ENCODE data around the gene AUTS2. TPM values are rescaled to one million over a fixed set of nuclear protein-coding genes. Genes with fewer than 3 reads are reported as not detected.
A peak's percentile ranks its signal among the peaks of the same experiment; 100 is the strongest.

AUTS2 gene
- total RNA-seq, 1 donor from 2014 or later: 49.8 TPM

DNA sequence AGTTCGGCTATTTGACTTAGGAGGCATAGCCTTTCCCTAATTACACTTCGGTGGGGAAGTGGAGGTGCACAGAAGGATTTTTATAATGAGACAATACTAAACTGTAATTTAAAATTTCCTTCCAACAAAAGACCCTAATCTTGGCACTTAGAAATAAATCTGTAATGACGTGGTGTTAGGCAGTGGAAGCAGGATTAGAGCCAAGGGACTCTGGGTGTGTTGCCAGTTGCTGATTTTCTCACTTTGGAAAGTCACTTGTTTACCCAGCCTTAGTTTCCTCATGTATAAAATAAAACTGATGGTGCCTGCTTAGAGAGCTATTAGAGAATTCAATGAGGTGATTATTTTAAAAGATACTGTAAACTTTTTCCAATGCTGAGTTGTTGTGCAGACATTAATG is 287.2 kb downstream of the AUTS2 start:
- DNase-seq (ENCODE audit: low spot score): no peak

DNA sequence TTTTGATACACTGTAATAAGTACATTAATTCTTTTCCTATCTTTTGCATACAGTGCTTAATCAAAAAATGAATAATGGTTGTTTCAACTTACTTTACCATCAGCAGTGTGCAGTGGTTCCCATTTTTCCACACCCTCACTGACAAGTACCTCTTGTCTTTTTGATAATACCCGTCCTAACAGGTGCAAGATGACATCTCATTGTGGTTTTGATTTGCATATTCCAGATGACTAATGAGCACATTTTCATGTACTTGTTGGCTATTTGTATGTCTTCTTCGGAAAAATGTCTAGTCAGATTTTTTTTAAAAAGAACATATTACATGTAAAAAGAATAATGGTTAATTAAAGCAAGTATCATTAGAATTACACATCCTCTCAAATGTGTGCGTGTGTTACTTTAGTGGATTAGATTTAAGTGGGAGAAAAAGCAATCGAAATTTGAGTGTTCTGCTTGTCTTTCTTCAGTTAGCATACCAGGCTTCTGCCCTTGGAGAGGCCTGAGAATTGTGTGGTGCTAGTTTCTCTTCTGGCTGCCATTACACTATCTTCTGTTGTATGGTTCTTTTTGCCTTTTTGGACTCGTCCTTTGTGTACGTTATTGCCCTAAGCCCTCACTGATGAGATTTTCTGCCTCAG is 291.2 kb downstream of the AUTS2 start:
- no peak for DNase-seq (ENCODE audit: low spot score)

DNA sequence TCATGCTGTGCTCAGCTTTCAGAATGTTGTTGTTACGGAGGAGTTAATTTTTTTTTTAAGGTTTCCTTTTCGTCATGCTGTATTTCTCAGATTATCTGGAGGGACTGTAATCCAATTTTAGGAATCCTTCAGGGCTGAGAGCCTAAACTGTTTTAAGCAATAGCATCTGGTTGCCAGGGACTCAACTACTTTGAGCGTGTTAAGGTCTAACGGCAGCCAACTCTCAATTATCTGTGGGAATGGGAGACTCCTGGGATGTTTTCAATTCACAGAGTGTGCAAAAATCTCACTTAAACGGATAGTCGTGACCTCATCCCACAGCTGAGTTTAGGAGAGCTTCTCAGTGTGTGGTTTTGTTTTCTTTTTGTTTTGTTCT is 291.7 kb downstream of the AUTS2 start:
- DNase-seq (ENCODE audit: low spot score): no peak

DNA sequence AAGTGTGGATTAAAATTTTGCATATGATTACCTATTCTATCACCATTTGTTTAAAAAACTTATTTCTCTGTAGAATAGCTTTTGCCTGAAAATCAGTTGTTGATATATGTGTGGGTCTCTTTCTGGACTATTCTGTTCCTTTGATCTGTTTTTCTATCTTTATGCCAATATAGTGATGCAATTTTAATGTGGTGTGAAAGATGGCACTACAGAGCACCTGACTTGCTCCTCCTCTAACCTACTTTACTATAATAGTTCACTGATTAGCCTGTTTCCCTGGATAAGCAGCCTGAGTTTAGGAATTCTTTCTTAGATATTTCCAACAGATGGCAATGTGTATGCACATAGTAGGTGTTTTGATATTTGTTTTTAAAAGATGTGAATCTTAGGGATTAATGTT is 294.5 kb downstream of the AUTS2 start:
- DNase-seq (ENCODE audit: low spot score): no peak

DNA sequence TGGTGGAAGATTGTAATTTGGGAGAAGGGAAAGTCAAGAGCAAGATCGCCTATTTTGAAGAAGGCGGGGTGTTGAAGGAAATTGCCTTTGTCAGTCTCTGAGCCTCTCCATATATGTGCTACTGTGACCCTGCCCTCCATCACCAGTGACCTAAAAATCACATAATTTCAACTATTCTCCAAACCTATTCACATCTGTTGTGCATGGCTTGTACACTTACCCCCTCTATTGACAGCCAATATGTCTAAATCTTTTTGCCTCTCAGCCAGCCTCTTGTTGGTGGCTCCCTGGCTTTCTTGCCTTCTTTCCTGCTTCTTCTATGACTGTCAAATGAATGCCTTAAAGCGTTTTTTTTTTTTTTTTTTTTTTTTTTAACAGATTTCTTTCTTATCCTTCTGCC is 295.6 kb downstream of the AUTS2 start:
- DNase-seq (ENCODE audit: low spot score): no peak

DNA sequence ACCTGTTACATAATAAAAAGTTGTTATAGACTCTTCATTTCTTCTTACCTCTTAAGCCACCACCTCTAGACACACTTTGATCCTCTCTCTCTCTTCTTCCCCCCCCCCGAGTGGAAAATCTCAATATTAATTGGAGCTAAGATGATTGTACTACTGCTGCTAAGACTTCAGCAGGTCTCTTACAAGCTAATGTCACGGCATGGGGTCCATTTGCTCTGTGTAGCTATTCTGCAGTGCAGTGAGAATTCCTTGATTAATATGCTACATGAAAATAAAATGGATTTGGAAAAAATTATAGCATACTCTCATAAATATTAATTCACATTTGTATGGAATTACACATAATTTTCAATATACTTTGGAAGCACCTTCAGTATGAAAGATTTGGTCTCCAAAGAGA is 297.2 kb downstream of the AUTS2 start:
- no peak for DNase-seq (ENCODE audit: low spot score)

DNA sequence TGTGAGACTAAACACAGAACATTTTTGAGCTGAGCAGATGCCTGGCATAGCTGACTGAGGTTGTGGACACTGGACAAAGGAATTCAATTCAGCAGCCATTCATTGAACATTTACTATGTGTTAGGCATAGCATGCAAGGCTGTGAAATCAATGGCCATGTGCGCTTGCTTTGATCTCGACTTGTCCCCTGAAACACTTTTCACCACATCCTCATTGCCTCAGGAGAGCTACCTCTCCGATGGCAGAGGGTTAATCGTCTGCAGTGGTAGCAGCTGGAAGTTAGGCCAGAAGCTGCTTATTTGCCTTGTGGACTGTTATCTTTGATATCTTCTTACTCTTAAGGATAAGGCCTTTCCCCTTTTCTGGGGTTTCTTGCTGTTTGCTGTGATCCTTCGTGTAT is 297.8 kb downstream of the AUTS2 start:
- no peak for DNase-seq (ENCODE audit: low spot score)

DNA sequence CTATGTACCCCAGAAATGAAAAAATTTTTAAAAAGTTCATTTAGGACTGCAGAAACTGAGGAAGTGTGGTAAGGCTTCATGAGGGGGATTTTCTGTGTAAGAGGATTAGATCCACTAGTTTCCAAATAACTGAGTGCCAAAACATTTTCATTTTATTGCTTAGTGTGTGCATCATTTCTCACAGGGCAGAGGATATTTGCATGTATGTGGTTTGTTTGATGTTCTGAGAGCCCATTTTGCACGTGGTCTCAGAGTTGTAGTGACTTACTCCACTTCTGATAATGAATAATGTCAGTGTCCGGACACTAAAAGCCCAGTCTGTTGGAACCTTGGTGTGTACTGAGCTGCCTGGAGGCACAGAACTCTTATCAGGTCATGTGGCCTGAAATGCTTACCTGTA is 299.9 kb downstream of the AUTS2 start:
- DNase-seq (ENCODE audit: low spot score): no peak

DNA sequence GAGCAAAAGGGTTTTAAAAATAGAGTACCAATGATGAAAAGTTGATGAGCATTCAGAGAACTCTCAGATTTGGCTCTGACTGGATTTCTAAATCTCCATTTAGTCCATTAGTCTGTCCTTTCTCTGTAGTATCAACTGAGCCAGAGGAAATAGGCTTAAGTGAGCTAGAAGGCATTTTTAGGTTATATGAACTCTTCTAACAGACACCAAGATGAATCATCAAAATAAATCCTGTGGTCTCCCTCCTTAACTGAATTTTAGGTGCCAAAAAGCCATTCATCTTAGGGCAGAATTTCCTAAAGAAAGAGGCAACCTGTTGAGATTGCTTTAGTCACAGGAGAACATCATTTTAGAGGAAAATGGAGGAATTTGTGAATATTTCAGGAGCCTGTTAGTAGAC is 305.1 kb downstream of the AUTS2 start:
- DNase-seq (ENCODE audit: low spot score): peak; percentile 90

DNA sequence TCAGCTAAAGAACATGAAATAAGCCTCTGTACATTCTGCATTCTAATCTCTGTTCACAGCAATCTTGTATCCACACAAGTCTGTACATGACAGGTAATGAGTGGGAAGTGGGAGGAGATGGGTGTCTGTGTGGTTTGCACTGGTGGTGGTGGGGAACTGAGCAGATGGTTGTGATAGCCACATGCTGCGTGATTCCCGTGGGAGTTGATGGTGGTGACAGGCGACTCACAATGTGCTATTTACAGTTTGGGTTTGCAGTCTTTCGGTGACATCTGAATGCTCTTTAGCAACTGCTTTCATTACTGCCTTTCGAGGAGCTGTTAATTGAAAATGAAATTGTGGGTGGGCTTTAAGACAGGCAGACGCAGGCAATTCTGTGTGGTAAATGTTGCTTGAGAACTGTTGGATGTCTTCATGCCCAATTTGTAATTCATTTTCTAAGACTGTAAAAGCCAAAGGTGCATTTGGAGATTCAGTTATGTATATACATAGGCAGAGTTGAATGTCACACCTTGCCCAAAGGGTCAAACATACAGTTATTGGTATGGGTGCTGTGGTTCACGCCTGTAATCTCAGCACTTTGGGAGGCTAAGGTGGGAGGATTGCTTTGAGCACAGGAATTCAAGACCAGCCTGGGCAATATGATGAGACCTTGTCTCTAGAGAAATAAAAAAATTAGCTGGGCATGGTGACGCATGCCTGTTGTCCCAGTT is 308.2 kb downstream of the AUTS2 start:
- no peak for DNase-seq (ENCODE audit: low spot score)

DNA sequence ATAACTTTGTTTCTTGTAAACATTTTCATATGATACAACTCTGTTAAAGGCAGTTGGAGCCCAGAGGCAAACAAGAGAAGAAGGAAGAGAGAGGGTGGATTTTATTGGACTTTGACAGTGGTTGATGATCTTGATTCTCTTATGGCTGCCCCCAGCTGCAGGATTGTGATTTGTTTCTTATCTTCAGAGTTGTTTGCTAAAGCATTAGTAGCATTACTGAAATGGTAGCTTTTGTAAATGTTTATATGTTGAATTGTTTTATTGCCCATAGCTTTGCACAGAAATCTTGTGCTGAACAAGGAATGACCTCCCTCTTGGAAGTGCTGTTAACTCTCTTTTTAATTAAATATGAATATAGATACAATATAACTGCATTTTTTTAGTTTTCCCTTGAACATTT is 309.4 kb downstream of the AUTS2 start:
- DNase-seq (ENCODE audit: low spot score): no peak

DNA sequence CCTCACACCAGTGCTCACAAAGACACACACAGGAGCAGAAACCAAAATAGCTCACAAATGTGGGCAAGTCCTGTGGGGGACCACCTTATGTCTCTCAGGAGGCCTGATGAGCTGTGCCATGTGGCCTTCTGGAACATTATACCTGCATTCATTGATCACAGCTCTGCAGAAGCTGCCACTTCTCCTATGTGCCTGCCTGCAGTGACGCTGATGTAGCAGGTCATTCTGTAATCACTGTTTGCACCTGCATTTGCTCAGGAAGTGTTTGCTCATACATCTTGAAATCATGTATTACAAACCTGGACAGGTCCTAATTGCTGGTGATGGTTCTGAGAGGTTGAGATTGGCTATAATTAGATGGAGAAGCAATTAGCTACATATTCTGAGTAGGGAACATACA is 310.2 kb downstream of the AUTS2 start:
- no peak for DNase-seq (ENCODE audit: low spot score)

DNA sequence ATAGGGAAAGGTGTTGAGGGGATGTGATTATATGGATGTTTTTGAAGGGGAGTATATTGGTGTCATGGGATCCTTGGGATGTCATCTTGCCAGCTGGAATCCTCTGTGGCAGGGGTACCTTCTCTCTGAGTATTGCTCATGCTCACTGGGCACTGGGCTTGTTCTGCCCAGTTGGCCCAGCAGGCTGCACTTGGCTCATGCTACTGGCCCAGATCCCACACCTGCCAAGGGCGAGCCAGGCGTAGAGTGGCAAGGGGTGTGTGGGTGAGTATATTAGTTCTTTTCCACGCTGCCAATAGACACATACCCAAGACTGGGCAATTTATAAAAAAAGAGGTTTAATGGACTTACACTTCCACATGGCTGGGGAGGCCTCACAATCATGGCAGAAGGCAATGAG is 311.9 kb downstream of the AUTS2 start:
- DNase-seq (ENCODE audit: low spot score): no peak

DNA sequence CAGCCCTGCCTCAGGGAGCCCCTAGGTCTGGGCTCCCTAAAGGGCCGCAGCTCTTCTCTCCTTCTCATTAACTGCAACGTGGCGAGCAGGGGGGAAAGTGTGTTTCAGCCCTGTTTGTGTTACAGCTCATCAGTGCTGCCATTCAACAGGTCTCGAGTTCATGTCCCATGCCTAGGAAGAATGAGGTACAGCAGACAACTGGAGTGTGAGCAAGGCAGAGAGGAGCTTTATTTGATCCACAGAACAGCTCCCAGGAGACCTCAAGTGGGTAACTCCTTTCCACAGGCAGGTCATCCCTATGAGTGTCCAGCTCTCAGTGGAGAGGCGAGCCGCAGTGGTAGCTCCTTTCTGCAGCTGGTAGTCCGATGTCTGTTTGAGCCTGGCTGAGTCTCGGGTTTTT is 313.1 kb downstream of the AUTS2 start:
- DNase-seq (ENCODE audit: low spot score): no peak

DNA sequence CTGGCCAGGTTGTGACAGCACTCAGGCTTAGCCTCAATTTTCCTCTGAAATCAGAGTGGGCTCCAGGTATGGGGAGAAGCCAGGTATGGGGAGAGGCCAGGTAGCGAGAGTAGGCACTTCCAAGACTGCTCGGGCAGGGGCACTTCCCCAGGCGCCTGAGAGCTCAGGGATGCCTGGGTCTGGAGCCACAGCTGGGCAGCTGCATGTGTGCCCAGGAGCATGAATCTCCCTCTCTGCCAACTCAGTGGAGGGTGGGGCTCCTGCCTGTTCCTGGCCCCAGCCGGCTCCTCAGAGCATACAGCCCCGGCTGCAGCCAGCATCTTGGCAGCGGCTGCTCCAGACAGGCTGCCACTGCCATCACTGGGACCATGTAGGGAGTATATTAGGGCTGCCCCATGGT is 313.9 kb downstream of the AUTS2 start:
- no peak for DNase-seq (ENCODE audit: low spot score)

DNA sequence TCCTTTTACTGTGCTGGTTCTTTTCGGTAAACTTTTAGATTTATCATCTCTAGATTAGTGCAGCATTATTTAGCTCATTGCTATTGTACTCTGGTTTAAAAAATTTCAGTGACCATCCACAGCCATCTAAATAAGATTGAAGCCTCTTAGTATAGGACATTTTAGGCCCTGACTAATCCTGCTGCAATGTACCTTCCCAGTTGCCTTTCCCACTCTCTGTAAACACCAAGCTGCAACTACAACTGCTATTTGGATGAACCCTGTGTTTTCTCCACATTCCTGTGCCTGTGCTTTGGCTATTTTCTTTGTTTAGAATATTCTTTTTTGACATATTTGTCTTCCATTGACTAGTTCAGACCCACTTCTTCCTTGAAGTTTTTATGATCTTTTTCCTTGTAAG is 314.6 kb downstream of the AUTS2 start:
- no peak for DNase-seq (ENCODE audit: low spot score)

DNA sequence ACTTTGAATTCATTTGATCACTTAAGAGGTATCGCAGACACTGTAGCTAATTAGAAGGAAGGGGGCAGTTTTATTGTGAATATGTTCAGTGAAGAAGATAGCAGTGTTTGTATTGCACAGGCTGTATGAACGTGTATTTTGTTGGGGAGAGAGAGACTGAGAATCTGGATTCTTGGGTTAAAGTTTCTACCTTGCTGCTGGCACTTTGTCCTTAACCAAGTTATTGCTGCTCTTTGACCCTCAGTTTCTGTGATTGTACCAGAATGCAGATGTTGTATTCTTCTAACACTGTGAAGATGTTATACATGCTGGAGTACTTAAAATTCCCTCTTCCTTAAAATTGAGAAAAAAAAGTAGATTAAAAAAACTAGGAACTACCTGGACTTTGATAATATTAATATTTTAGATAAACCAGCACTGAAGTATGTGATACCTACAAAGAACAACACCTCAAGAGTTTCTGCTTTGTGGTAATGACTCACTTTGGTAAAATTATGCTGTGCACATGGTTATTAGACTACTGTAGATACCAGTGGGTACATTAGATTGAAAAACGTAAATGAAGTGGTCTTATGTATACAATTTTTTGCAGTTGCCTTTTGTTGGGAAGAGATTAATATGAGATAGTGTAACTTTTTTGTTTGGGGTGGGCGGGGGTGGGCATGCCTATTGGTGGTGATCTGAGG is 321.3 kb downstream of the AUTS2 start:
- DNase-seq (ENCODE audit: low spot score): no peak

DNA sequence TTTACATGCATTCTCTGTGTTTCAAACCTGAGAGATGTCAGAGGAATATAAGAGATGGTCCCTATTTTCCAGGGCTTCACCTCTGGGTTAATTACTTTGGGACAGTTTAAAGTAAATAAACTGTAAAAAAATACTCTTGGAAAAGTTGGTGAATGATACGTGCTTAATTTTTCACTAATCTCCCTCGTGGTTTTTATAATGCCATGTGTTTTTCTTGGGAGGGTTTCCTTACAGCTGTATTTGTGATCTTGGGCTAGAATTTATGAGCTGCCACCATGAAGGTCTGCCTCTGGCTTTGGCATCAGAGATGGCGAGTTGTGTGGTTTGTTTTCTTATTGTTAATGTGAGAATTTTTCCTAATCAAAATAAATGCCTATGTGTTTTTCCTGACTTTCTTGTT is 322.5 kb downstream of the AUTS2 start:
- no peak for DNase-seq (ENCODE audit: low spot score)

DNA sequence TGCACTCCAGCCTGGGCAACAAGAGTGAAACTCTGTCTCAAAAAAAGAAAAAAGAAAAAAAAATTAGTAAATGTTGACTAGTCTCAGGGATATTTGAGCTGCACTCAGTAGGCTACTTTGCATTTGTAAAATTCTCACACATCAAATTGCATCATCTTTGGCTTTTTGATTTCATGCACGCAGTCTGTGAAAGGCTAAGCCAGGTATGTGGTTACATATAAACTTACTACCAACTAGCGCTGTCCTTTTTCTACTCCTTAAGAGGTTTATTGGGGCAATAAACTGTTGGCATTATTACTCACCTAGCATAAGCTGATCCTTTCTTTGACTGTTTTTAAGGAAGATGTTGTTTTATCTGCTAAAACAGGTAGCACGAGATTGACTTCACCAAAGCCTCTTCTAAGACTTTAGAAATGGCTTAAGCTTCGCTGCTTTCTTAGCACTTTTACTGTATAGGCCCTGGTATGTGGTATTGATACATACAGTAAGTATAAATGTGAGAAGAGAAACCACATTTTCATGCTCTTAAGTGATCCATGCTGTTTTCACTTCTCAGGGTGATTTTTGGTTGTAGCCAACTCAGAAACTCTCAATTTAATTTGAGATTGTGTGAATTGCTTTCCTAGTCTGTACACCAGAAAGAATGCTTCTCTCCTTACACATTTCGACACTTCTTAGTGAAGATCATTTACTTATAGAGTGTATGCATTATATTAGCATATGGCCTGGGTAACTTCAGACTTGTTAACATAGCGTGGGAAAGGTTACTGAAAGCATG is 323.9 kb downstream of the AUTS2 start:
- no peak for DNase-seq (ENCODE audit: low spot score)

DNA sequence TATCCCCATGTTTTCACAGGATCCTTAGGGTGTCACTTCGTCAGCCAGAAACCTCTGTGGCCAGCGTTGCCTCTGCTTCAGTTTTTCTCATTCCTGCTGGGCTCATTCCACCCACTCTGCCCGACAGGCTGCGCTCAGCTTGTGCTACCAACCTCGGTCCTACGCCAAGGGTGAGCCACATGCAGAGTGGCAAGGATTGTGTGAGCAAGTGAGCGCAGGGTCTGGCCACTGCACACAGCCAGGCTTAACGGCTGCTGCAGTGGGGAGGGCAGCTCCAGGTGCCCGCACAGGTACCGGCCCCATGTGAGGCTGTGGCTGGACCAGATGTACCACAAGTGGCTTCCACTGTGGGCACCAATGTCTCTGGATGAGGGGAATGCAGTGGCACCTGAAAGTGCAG is 329.2 kb downstream of the AUTS2 start:
- no peak for DNase-seq (ENCODE audit: low spot score)

DNA sequence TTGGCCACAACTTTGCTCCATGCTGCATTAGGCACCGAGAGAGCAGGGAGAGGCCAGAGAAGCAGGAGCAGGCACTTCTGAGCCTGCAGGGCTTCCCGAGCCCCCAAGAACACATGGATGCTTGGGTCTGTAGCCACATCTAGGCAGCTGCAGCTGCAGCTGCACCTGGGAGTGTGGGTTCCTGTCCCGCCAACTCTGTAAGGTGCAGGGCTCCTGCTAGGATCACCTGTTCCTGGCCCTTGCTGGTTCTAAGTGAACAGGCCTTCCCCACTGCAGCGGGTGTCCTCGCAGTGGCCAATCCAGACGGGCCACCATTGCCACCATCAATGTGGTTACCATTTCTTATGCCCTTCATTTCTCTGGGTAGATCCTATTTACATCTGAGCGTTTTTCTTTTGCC is 330.3 kb downstream of the AUTS2 start:
- no peak for DNase-seq (ENCODE audit: low spot score)

DNA sequence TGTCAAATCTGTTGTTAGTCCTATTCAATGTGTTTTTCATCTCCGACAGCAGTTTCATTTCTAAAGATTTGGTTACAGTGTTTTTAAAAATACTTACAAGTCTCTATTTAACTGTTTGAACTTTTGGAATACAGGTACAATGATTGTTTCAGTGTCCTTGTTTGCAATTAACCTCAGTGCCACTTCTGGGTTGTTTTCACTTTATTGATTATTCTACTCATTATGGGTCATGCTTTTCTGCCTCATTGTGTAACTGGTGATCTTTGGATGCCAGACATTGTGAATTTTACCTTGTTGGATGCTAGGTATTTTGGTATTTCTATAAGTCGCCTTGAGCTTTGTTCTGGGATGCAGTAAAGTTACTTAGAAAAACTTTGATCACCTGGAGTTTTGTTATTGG is 331.3 kb downstream of the AUTS2 start:
- DNase-seq (ENCODE audit: low spot score): no peak

All from umbilical cord (tissue), 2 donors.